ENCODE results near the gene CD247. TPM values are rescaled to one million over a fixed set of nuclear protein-coding genes. Genes with fewer than 3 reads are reported as not detected.

The CD247 gene
- total RNA-seq, 1 donor from 2014 or later, result 0.58 TPM

DNA sequence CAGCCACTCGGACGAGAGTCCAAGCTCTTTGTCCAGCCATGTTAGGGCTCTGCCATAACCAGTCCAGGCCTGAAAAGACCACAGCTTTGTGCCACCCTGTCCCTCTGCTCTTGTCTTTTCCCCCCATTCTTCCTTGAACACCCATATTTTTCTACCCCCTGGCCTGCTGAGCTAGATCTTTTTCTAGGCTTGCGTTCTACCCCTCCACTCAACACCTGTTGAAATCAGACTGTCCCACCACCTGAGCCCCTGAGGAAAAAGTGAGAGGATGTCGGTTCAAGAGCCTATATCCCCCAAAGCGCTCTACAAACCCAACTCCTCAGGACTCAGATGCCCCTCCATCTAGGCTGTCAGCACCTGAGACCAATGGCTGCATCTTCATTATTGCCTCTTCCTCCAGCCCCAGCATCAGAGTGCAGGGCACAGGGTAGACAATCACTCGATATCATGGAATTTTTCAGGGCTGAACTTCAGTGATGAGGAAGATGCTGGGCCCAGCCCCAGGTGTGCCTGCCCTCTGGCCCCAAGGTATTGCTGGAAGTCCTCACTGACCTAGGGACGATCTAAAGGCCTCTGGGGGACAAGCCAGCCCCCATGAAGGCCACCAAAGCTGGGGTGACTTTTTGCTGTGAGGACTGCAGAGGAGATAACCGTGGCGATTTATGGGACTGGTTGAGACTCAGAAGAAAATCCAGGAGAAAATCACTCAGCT is 75.3 kb downstream of the CD247 start:
- Mint-ChIP-seq H3K4me1 (ENCODE audit: unreplicated experiment) (peaks cover 14% of the 10 kb centered on the region), H3K9me3 (no peaks in the 10 kb centered on the region), H3K36me3 (no peaks in the 10 kb centered on the region), H3K27ac (no peak overlapping the region), H3K27me3 (peaks cover 34% of the 10 kb centered on the region), H3K4me3 (no peak overlapping the region)
- DNase-seq (ENCODE audit: extremely low spot score, unreplicated experiment), result peak; percentile 42
- TF ChIP-seq, protein P1, sequence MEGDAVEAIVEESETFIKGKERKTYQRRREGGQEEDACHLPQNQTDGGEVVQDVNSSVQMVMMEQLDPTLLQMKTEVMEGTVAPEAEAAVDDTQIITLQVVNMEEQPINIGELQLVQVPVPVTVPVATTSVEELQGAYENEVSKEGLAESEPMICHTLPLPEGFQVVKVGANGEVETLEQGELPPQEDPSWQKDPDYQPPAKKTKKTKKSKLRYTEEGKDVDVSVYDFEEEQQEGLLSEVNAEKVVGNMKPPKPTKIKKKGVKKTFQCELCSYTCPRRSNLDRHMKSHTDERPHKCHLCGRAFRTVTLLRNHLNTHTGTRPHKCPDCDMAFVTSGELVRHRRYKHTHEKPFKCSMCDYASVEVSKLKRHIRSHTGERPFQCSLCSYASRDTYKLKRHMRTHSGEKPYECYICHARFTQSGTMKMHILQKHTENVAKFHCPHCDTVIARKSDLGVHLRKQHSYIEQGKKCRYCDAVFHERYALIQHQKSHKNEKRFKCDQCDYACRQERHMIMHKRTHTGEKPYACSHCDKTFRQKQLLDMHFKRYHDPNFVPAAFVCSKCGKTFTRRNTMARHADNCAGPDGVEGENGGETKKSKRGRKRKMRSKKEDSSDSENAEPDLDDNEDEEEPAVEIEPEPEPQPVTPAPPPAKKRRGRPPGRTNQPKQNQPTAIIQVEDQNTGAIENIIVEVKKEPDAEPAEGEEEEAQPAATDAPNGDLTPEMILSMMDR (conservative IDR thresholded peaks at IDR 0.05), result no peak

DNA sequence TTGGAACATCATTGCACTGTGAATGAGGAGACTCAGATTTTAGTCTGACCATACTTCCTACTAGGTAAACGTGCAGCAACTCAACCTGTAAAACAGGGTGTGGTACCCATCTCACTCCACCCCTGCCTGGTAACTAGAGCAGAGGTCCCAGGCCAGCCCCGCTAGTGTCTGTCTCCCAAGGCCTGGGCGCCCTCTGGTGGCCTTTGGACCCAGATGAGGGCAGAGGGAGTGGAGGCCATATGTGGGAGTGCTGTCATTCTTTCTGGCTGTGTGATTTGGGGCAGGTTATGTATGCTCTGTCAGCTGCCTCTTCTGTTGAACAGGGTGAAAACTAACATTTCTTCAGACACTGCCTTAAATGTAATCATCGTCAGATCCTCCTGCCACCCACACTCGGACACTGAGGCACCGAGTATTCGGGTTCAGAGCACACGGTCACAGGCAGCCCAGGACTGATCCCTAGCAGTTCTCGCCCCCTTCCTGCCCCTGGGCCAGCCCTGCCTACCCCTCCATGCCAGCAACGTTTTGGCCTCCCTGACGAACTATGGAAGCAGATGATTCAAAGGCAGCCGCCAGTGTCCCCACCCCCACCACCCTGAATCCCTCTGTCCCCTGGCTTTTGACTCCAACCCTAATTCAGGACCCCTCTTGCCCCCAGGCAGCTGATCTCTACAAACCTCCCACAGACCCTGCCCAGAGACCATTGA is 76.0 kb downstream of the CD247 start:
- Mint-ChIP-seq H3K27me3 (peaks cover 39% of the 10 kb centered on the region), H3K27ac (no peak overlapping the region), H3K9me3 (no peaks in the 10 kb centered on the region), H3K4me1 (ENCODE audit: unreplicated experiment) (peaks cover 14% of the 10 kb centered on the region), H3K36me3 (no peaks in the 10 kb centered on the region), H3K4me3 (no peak overlapping the region)
- peak; percentile 87 for DNase-seq (ENCODE audit: extremely low spot score, unreplicated experiment)
- TF ChIP-seq, protein P1 (conservative IDR thresholded peaks at IDR 0.05), result peak; percentile 89

DNA sequence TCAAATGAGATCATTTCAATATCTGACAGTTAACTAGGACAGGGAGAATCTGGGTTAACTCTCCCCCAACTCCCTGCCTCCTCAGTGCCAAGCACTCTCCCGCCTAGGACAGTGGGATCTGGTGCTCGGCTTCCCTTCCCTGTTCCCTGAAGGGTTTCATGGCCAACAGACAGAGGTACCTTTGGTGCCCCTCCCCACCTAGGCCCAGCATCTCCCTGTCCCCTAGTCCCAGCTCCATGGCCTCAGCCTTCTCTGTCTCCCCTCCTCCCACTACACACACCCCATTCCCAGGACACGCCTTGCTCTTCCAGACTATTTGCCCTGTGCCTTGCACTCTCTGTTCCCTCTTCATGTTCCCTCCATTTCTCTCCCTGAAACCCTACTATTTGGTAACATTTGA is 77.1 kb downstream of the CD247 start:
- TF ChIP-seq, protein P1 (conservative IDR thresholded peaks at IDR 0.05), result no peak
- no peak overlapping the region for H3K27ac Mint-ChIP-seq
- H3K4me1 Mint-ChIP-seq (ENCODE audit: unreplicated experiment), result peaks cover 14% of the 10 kb centered on the region
- peaks cover 43% of the 10 kb centered on the region for H3K27me3 Mint-ChIP-seq
- H3K36me3 Mint-ChIP-seq, result no peaks in the 10 kb centered on the region
- peaks cover 4% of the 10 kb centered on the region for H3K9me3 Mint-ChIP-seq
- peak; percentile 50 for DNase-seq (ENCODE audit: extremely low spot score, unreplicated experiment)
- H3K4me3 Mint-ChIP-seq, result no peak overlapping the region

DNA sequence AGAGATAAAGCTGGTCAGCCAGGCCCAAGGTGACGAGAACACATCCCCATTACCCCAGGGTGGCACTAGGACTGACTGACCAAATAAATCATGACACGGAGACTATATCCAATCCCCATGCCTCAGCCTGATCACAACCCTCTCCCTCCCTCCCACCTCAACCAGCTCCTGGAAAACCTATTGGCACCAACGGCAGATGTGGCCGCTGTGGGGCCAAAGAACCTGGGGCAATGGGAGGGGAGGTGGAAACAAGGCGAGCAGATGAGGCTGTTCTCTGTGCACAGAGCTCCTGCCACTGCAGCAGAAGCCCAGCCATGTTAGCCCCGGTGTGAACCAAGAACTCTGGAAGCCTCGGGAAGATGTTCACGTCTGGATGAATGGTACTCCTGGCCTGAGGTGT is 77.6 kb downstream of the CD247 start:
- Mint-ChIP-seq H3K36me3 (no peaks in the 10 kb centered on the region), H3K4me1 (ENCODE audit: unreplicated experiment) (peaks cover 14% of the 10 kb centered on the region), H3K4me3 (no peak overlapping the region), H3K27ac (no peak overlapping the region), H3K27me3 (peaks cover 46% of the 10 kb centered on the region), H3K9me3 (peaks cover 7% of the 10 kb centered on the region)
- DNase-seq (ENCODE audit: extremely low spot score, unreplicated experiment), result no peak
- TF ChIP-seq, protein P1 (conservative IDR thresholded peaks at IDR 0.05), result no peak

DNA sequence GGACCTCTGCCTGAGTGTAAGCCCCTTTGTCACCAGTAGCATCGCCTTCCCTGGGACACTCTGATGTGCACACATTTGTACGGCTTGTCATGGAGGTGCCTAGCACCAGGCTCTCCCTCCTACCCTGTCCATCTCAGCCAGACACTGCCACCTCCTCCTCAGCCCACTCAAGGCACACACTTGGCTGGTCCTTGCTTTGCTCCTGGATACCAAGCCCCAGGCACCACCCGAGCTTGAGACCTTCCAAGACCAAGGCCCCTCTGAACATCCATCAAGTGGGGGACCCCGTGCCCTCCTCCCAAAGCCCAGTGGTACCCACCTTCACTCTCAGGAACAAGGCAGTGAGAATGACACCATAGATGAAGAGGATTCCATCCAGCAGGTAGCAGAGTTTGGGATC is 78.0 kb downstream of the CD247 start:
- no peak for DNase-seq (ENCODE audit: extremely low spot score, unreplicated experiment)
- TF ChIP-seq, protein P1 (conservative IDR thresholded peaks at IDR 0.05), result no peak
- Mint-ChIP-seq H3K4me1 (ENCODE audit: unreplicated experiment) (peaks cover 14% of the 10 kb centered on the region), H3K27ac (no peak overlapping the region), H3K36me3 (no peaks in the 10 kb centered on the region), H3K9me3 (peaks cover 7% of the 10 kb centered on the region), H3K27me3 (peaks cover 46% of the 10 kb centered on the region), H3K4me3 (peak overlapping the region; percentile 80)
